Measurements from ENCODE around the gene HIVEP3.

The HIVEP3 gene

GRCh38 chr1:41519667-41520066, 399.1 kb downstream of the HIVEP3 start:
- Histone ChIP-seq H3K27ac (ENCODE audit: low read length) (no peak overlapping the region), H3K9ac (ENCODE audit: low read length in 2 of 2) (no peak overlapping the region), H3K27me3 (ENCODE audit: control insufficient read depth in 1 of 2, insufficient read depth in 2 of 2, low read length in 2 of 2) (no peaks in the 10 kb centered on the region), H3K36me3 (ENCODE audit: control insufficient read depth in 2 of 2, insufficient read depth in 2 of 2, low read length in 2 of 2) (no peaks in the 10 kb centered on the region), H3K4me3 (ENCODE audit: low read length in 2 of 2) (no peak overlapping the region), H3K4me1 (ENCODE audit: control insufficient read depth, insufficient read depth, low read length) (peaks cover 17% of the 10 kb centered on the region), H3K9me3 (ENCODE audit: control insufficient read depth in 2 of 2, low read length in 2 of 2) (no peaks in the 10 kb centered on the region)

GRCh38 chr1:41518471-41518870, 400.3 kb downstream of the HIVEP3 start:
- H3K4me1 ChIP-seq (ENCODE audit: control insufficient read depth, insufficient read depth, low read length): peaks cover 17% of the 10 kb centered on the region
- H3K4me3 ChIP-seq (ENCODE audit: low read length in 2 of 2): no peak overlapping the region
- H3K27me3 ChIP-seq (ENCODE audit: control insufficient read depth in 1 of 2, insufficient read depth in 2 of 2, low read length in 2 of 2): no peaks in the 10 kb centered on the region
- no peaks in the 10 kb centered on the region for H3K9me3 ChIP-seq (ENCODE audit: control insufficient read depth in 2 of 2, low read length in 2 of 2)
- H3K9ac ChIP-seq (ENCODE audit: low read length in 2 of 2): no peak overlapping the region
- H3K27ac ChIP-seq (ENCODE audit: low read length): no peak overlapping the region
- no peaks in the 10 kb centered on the region for H3K36me3 ChIP-seq (ENCODE audit: control insufficient read depth in 2 of 2, insufficient read depth in 2 of 2, low read length in 2 of 2)

GRCh38 chr1:41517062-41517438, 401.7 kb downstream of the HIVEP3 start:
- H3K27ac ChIP-seq (ENCODE audit: low read length): no peak overlapping the region
- H3K4me3 ChIP-seq (ENCODE audit: low read length in 2 of 2): peak overlapping the region in 1 of 2 donors; percentile 72
- no peak overlapping the region for H3K9ac ChIP-seq (ENCODE audit: low read length in 2 of 2)
- H3K9me3 ChIP-seq (ENCODE audit: control insufficient read depth in 2 of 2, low read length in 2 of 2): no peaks in the 10 kb centered on the region
- H3K27me3 ChIP-seq (ENCODE audit: control insufficient read depth in 1 of 2, insufficient read depth in 2 of 2, low read length in 2 of 2): no peaks in the 10 kb centered on the region
- no peaks in the 10 kb centered on the region for H3K36me3 ChIP-seq (ENCODE audit: control insufficient read depth in 2 of 2, insufficient read depth in 2 of 2, low read length in 2 of 2)
- H3K4me1 ChIP-seq (ENCODE audit: control insufficient read depth, insufficient read depth, low read length): peaks cover 17% of the 10 kb centered on the region

GRCh38 chr1:41516168-41517061, 402.3 kb downstream of the HIVEP3 start:
- Histone ChIP-seq H3K9me3 (ENCODE audit: control insufficient read depth in 2 of 2, low read length in 2 of 2) (no peaks in the 10 kb centered on the region), H3K27me3 (ENCODE audit: control insufficient read depth in 1 of 2, insufficient read depth in 2 of 2, low read length in 2 of 2) (no peaks in the 10 kb centered on the region), H3K9ac (ENCODE audit: low read length in 2 of 2) (peak overlapping the region; percentile 58 to 72), H3K4me3 (ENCODE audit: low read length in 2 of 2) (peak overlapping the region; percentile 72 to 82), H3K4me1 (ENCODE audit: control insufficient read depth, insufficient read depth, low read length) (peaks cover 17% of the 10 kb centered on the region), H3K27ac (ENCODE audit: low read length) (no peak overlapping the region), H3K36me3 (ENCODE audit: control insufficient read depth in 2 of 2, insufficient read depth in 2 of 2, low read length in 2 of 2) (no peaks in the 10 kb centered on the region)

GRCh38 chr1:41515778-41516167, 402.9 kb downstream of the HIVEP3 start:
- Histone ChIP-seq H3K9me3 (ENCODE audit: control insufficient read depth in 2 of 2, low read length in 2 of 2) (no peaks in the 10 kb centered on the region), H3K27me3 (ENCODE audit: control insufficient read depth in 1 of 2, insufficient read depth in 2 of 2, low read length in 2 of 2) (no peaks in the 10 kb centered on the region), H3K4me3 (ENCODE audit: low read length in 2 of 2) (peak overlapping the region in 1 of 2 donors; percentile 72), H3K9ac (ENCODE audit: low read length in 2 of 2) (no peak overlapping the region), H3K36me3 (ENCODE audit: control insufficient read depth in 2 of 2, insufficient read depth in 2 of 2, low read length in 2 of 2) (peaks cover 0 to 1% of the 10 kb centered on the region in 2 donors), H3K27ac (ENCODE audit: low read length) (no peak overlapping the region), H3K4me1 (ENCODE audit: control insufficient read depth, insufficient read depth, low read length) (peaks cover 17% of the 10 kb centered on the region)

- Histone ChIP-seq H3K4me1 (ENCODE audit: control insufficient read depth, insufficient read depth, low read length) (peaks cover 17% of the 10 kb centered on the region), H3K9me3 (ENCODE audit: control insufficient read depth in 2 of 2, low read length in 2 of 2) (no peaks in the 10 kb centered on the region), H3K4me3 (ENCODE audit: low read length in 2 of 2) (no peak overlapping the region), H3K27ac (ENCODE audit: low read length) (no peak overlapping the region), H3K36me3 (ENCODE audit: control insufficient read depth in 2 of 2, insufficient read depth in 2 of 2, low read length in 2 of 2) (peaks cover 0 to 2% of the 10 kb centered on the region in 2 donors), H3K9ac (ENCODE audit: low read length in 2 of 2) (no peak overlapping the region), H3K27me3 (ENCODE audit: control insufficient read depth in 1 of 2, insufficient read depth in 2 of 2, low read length in 2 of 2) (no peaks in the 10 kb centered on the region)
These were observed 403.5 kb downstream of the HIVEP3 start for GRCh38 chr1:41515131-41515678.

GRCh38 chr1:41514381-41514780, 404.3 kb downstream of the HIVEP3 start:
- Histone ChIP-seq H3K4me1 (ENCODE audit: control insufficient read depth, insufficient read depth, low read length) (peaks cover 17% of the 10 kb centered on the region), H3K9me3 (ENCODE audit: control insufficient read depth in 2 of 2, low read length in 2 of 2) (no peaks in the 10 kb centered on the region), H3K27me3 (ENCODE audit: control insufficient read depth in 1 of 2, insufficient read depth in 2 of 2, low read length in 2 of 2) (no peaks in the 10 kb centered on the region), H3K4me3 (ENCODE audit: low read length in 2 of 2) (no peak overlapping the region), H3K9ac (ENCODE audit: low read length in 2 of 2) (no peak overlapping the region), H3K36me3 (ENCODE audit: control insufficient read depth in 2 of 2, insufficient read depth in 2 of 2, low read length in 2 of 2) (peaks cover 0 to 2% of the 10 kb centered on the region in 2 donors), H3K27ac (ENCODE audit: low read length) (no peak overlapping the region)

- Histone ChIP-seq H3K36me3 (ENCODE audit: control insufficient read depth in 2 of 2, insufficient read depth in 2 of 2, low read length in 2 of 2) (peaks cover 0 to 2% of the 10 kb centered on the region in 2 donors), H3K27ac (ENCODE audit: low read length) (no peak overlapping the region), H3K9me3 (ENCODE audit: control insufficient read depth in 2 of 2, low read length in 2 of 2) (no peaks in the 10 kb centered on the region), H3K9ac (ENCODE audit: low read length in 2 of 2) (no peak overlapping the region), H3K4me3 (ENCODE audit: low read length in 2 of 2) (no peak overlapping the region), H3K27me3 (ENCODE audit: control insufficient read depth in 1 of 2, insufficient read depth in 2 of 2, low read length in 2 of 2) (no peaks in the 10 kb centered on the region), H3K4me1 (ENCODE audit: control insufficient read depth, insufficient read depth, low read length) (peaks cover 17% of the 10 kb centered on the region)
These were observed 405.4 kb downstream of the HIVEP3 start for GRCh38 chr1:41513383-41513735.

GRCh38 chr1:41512701-41513382, 405.9 kb downstream of the HIVEP3 start:
- Histone ChIP-seq H3K9ac (ENCODE audit: low read length in 2 of 2) (no peak overlapping the region), H3K4me3 (ENCODE audit: low read length in 2 of 2) (no peak overlapping the region)

GRCh38 chr1:41511239-41511540, 407.5 kb downstream of the HIVEP3 start:
- Histone ChIP-seq H3K27me3 (ENCODE audit: control insufficient read depth in 1 of 2, insufficient read depth in 2 of 2, low read length in 2 of 2) (no peaks in the 10 kb centered on the region), H3K9me3 (ENCODE audit: control insufficient read depth in 2 of 2, low read length in 2 of 2) (no peaks in the 10 kb centered on the region), H3K36me3 (ENCODE audit: control insufficient read depth in 2 of 2, insufficient read depth in 2 of 2, low read length in 2 of 2) (peaks cover 0 to 2% of the 10 kb centered on the region in 2 donors), H3K27ac (ENCODE audit: low read length) (no peak overlapping the region), H3K4me1 (ENCODE audit: control insufficient read depth, insufficient read depth, low read length) (peaks cover 7% of the 10 kb centered on the region), H3K4me3 (ENCODE audit: low read length in 2 of 2) (no peak overlapping the region), H3K9ac (ENCODE audit: low read length in 2 of 2) (no peak overlapping the region)

More at GRCh38 chr1:41512701-41513382, 405.9 kb downstream of the HIVEP3 start:
- Histone ChIP-seq H3K4me1 (ENCODE audit: control insufficient read depth, insufficient read depth, low read length) (peaks cover 17% of the 10 kb centered on the region), H3K36me3 (ENCODE audit: control insufficient read depth in 2 of 2, insufficient read depth in 2 of 2, low read length in 2 of 2) (peaks cover 0 to 2% of the 10 kb centered on the region in 2 donors), H3K27me3 (ENCODE audit: control insufficient read depth in 1 of 2, insufficient read depth in 2 of 2, low read length in 2 of 2) (no peaks in the 10 kb centered on the region), H3K27ac (ENCODE audit: low read length) (no peak overlapping the region), H3K9me3 (ENCODE audit: control insufficient read depth in 2 of 2, low read length in 2 of 2) (no peaks in the 10 kb centered on the region)

Measured in stomach smooth muscle (tissue), 2 donors.